PC-9 (cell line): ENCODE measurements around the gene AQP3. TPM values are rescaled to one million over a fixed set of nuclear protein-coding genes. Genes with fewer than 3 reads are reported as not detected.

ENCODE experiments used
- BruUV-seq: library from RNA; stranded (reverse); fragments of 400-500 nt; replicated peaks from 2 replicates; lab custom pipeline; 2021; lab: Mats Ljungman, UMichigan
- CTCF ChIA-PET: fragments of 300-600 bp; sonication (Branson Sonifier 250); formaldehyde crosslinking; loops from one replicate; lab custom pipeline; 2022; ENCODE audit warnings: antibody characterized with exemption; lab: Charles Lee
- POLR2A ChIA-PET: fragments of 300-600 bp; sonication (Branson Sonifier 250); formaldehyde crosslinking; loops from one replicate; lab custom pipeline; 2022; ENCODE audit warnings: antibody characterized with exemption; ENCODE audit not compliant: unreplicated experiment; lab: Charles Lee
- DNase-seq, 2 experiments: peaks; one replicate each; pipeline versions ENCODE4 v3.0.0 to v3.0.0-alpha.2; 2015 to 2022; ENCODE audit warnings: mixed read lengths in 1 of 2
- H2AFZ ChIP-seq: fragments of 200-600 bp; sonication (generic); 2 replicates; pipeline ENCODE4 v1.8.1; 2017; ENCODE audit warnings: antibody characterized with exemption
- H3F3A ChIP-seq: fragments of 200-600 bp; sonication (generic); 2 replicates; pipeline ENCODE4 v1.8.1; 2017; ENCODE audit warnings: antibody characterized with exemption, mild to moderate bottlenecking, low read depth; ENCODE audit not compliant: insufficient read depth
- H3K27ac ChIP-seq: fragments of 200-600 bp; sonication (generic); 2 replicates; pipeline ENCODE4 v1.6.1; 2016; ENCODE audit warnings: mixed run types
- H3K27me3 ChIP-seq: fragments of 200-600 bp; sonication (generic); 2 replicates; pipeline ENCODE4 v1.6.1; 2016; ENCODE audit warnings: low read depth, mixed run types; ENCODE audit not compliant: insufficient read depth
- H3K36me3 ChIP-seq: fragments of 200-600 bp; sonication (generic); 2 replicates; pipeline ENCODE4 v1.6.1; 2016; ENCODE audit warnings: low read depth, mixed run types
- H3K4me1 ChIP-seq: fragments of 200-600 bp; sonication (generic); replicated peaks from 2 replicates; pipeline ENCODE4 v1.6.1; 2016; ENCODE audit warnings: mixed run types; ENCODE audit not compliant: insufficient read depth
- H3K4me2 ChIP-seq: fragments of 200-600 bp; sonication (generic); 2 replicates; pipeline ENCODE4 v1.6.1; 2017; ENCODE audit warnings: mixed run types
- H3K4me3 ChIP-seq: fragments of 200-600 bp; sonication (generic); 2 replicates; pipeline ENCODE4 v1.6.1; 2016; ENCODE audit warnings: mixed run types
- H3K79me2 ChIP-seq: fragments of 200-600 bp; sonication (generic); 2 replicates; pipeline ENCODE4 v1.6.1; 2017; ENCODE audit warnings: low read depth, mixed run types
- H3K9me2 ChIP-seq: fragments of 200-600 bp; sonication (generic); 2 replicates; pipeline ENCODE4 v1.8.1; 2017; ENCODE audit warnings: mild to moderate bottlenecking; ENCODE audit not compliant: insufficient read depth
- H3K9me3 ChIP-seq: fragments of 200-600 bp; sonication (generic); 2 replicates; pipeline ENCODE4 v1.8.1; 2016; ENCODE audit warnings: low read depth; ENCODE audit not compliant: insufficient read depth
- H4K20me1 ChIP-seq: fragments of 200-600 bp; sonication (generic); 2 replicates; pipeline ENCODE4 v1.8.1; 2017; ENCODE audit not compliant: insufficient read depth
- EZH2 ChIP-seq: fragments of 200-600 bp; sonication (generic); IDR thresholded peaks from 2 replicates; pipeline ENCODE4 v1.8.0; 2017; ENCODE audit warnings: antibody characterized with exemption, low read depth
- intact Hi-C: fragments of 100-400 bp; cut with micrococcal nuclease; formaldehyde crosslinking; loops from one replicate; pipeline ENCODE4 v1.10.0; 2022; ENCODE audit not compliant: unreplicated experiment
- total RNA-seq: library from RNA; stranded (reverse); gene quantifications from 2 replicates; pipeline ENCODE4 v1.2.3, GENCODE V29; 2021
- TF ChIP-seq, protein P1 (sequence below): fragments of 200-600 bp; sonication (generic); conservative IDR thresholded peaks from 2 replicates; pipeline ENCODE4 v1.6.1; 2017; ENCODE audit warnings: mixed run types, antibody characterized with exemption, mild to moderate bottlenecking, moderate library complexity

AQP3 gene
- total RNA-seq, 1 experiment from 2014 or later: 9.9 TPM

DNA sequence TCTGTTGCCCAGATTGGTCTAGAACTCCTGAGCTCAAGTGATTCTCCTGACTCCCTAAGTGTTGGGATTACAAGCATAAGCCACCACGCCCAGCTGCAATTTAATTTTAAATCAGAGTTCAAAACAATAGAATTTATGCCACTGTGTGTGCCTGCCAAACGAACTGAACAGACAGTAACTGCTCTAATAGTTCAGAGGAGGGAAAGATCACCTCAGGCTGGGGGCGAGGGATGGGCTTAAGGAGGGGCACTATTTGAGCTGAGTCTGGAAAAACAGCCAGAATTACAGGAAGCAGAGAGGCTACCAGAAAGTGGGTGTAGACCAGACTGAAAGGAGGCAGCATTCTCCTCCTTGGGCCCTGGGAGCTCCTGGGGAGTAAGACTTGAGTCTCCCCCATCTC, 14.1 kb upstream of the AQP3 start:
- peaks cover 10% of the 10 kb centered on the region; the same call in 1 of the 2 replicates for H3F3A ChIP-seq
- intact Hi-C loops: no loop called here

DNA sequence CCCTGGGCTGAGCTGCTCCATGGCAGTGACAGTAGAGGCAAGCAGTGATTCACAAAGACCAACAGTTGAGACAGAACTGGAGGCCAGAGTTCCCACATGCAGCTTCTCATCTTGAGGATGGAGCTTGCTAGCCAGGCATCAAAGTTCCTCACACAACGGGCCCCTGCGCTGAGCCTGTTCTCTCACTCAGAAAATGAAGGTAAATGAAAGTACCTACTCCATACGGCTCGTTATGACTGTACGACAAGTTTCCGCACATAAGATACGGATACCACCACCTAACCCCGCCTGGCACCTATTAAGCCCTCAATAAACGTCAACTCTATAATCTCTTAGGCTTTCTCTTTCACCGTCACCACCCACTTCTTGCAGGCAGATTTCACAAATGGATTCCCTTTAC, 13.5 kb upstream of the AQP3 start:
- TF ChIP-seq, protein P1, sequence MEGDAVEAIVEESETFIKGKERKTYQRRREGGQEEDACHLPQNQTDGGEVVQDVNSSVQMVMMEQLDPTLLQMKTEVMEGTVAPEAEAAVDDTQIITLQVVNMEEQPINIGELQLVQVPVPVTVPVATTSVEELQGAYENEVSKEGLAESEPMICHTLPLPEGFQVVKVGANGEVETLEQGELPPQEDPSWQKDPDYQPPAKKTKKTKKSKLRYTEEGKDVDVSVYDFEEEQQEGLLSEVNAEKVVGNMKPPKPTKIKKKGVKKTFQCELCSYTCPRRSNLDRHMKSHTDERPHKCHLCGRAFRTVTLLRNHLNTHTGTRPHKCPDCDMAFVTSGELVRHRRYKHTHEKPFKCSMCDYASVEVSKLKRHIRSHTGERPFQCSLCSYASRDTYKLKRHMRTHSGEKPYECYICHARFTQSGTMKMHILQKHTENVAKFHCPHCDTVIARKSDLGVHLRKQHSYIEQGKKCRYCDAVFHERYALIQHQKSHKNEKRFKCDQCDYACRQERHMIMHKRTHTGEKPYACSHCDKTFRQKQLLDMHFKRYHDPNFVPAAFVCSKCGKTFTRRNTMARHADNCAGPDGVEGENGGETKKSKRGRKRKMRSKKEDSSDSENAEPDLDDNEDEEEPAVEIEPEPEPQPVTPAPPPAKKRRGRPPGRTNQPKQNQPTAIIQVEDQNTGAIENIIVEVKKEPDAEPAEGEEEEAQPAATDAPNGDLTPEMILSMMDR: no peak
- no peak for TF ChIP-seq EZH2
- H3K27me3 ChIP-seq: no peaks in the 10 kb centered on the region
- H3K36me3 ChIP-seq: 0 out of 2 replicates have a peak, but pooled peaks cover 2% of the 10 kb centered on the region
- BruUV-seq: no TSS peak
- H3K79me2 ChIP-seq: no peaks in the 10 kb centered on the region
- H3K27ac ChIP-seq: no peak overlapping the region
- H3K4me2 ChIP-seq: no peak overlapping the region
- CTCF ChIA-PET: no interaction called here
- H3K9me2 ChIP-seq: no peaks in the 10 kb centered on the region
- peaks cover 22% of the 10 kb centered on the region for H3K4me1 ChIP-seq
- intact Hi-C loops: no loop called here
- no peaks in the 10 kb centered on the region for H4K20me1 ChIP-seq
- POLR2A ChIA-PET: no interaction called here
- H3K4me3 ChIP-seq: no peak overlapping the region
- peaks cover 10% of the 10 kb centered on the region; the same call in 1 of the 2 replicates for H3F3A ChIP-seq
- no peak for DNase-seq
- no peak overlapping the region for H2AFZ ChIP-seq
- H3K9me3 ChIP-seq: no peaks in the 10 kb centered on the region

More for the DNA sequence above, 14.1 kb upstream of the AQP3 start:
- Histone ChIP-seq H3K79me2 (no peaks in the 10 kb centered on the region), H2AFZ (no peak overlapping the region), H3K27ac (no peak overlapping the region), H3K4me3 (no peak overlapping the region), H3K4me1 (peaks cover 22% of the 10 kb centered on the region), H4K20me1 (no peaks in the 10 kb centered on the region), H3K9me2 (no peaks in the 10 kb centered on the region), H3K36me3 (0 out of 2 replicates have a peak, but pooled peaks cover 2% of the 10 kb centered on the region), H3K4me2 (no peak overlapping the region), H3K27me3 (no peaks in the 10 kb centered on the region), H3K9me3 (no peaks in the 10 kb centered on the region)
- no peak for DNase-seq
- BruUV-seq: no TSS peak
- POLR2A ChIA-PET: no interaction called here
- CTCF ChIA-PET: no interaction called here
- TF ChIP-seq, protein P1: no peak
- TF ChIP-seq EZH2: no peak

DNA sequence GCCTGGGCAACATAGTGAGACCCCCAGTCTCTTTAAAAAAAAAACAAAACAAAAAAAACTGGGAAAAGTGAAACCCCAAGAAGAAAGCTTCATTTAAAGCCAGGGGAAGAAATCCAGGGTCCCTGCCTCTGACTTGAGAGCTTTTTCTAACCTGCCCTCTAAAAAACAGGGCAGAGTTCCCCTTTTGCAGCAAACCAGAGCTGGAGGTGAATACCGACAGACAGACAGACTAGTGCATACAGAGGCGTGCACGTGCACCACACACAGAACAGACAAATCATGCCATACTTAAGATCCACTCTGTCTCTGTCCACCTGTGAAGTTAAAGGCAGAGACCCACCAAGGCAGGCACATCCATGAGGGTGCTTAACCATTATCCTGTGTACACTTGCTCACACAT, 11.7 kb upstream of the AQP3 start:
- H3K27ac ChIP-seq: peak overlapping the region; percentile 65
- no peak overlapping the region for H3K4me3 ChIP-seq
- H3F3A ChIP-seq: peaks cover 10% of the 10 kb centered on the region; the same call in 1 of the 2 replicates
- no peaks in the 10 kb centered on the region for H3K79me2 ChIP-seq
- intact Hi-C loops: loop anchor here (5.0 kb wide), 1 partner anchor 227 kb away; no protein-coding TSS in a partner anchor
- CTCF ChIA-PET: no interaction called here
- H2AFZ ChIP-seq: no peak overlapping the region
- H3K4me1 ChIP-seq: peaks cover 22% of the 10 kb centered on the region
- H3K9me2 ChIP-seq: no peaks in the 10 kb centered on the region
- no peaks in the 10 kb centered on the region for H3K36me3 ChIP-seq
- no peak for TF ChIP-seq EZH2
- TF ChIP-seq, protein P1: no peak
- no peaks in the 10 kb centered on the region for H3K9me3 ChIP-seq
- 0 out of 2 replicates have a peak overlapping the region, but pooled peaks have one; percentile 49 for H3K4me2 ChIP-seq
- no peaks in the 10 kb centered on the region for H3K27me3 ChIP-seq
- DNase-seq: no peak
- POLR2A ChIA-PET: interaction anchor here (0.6 kb wide), 1 partner anchor 1114 kb away, joined by 5 read pairs; no protein-coding TSS in a partner anchor
- no peaks in the 10 kb centered on the region for H4K20me1 ChIP-seq
- no TSS peak for BruUV-seq
